Measurements from ENCODE around the gene QPCT.

GRCh38 chr2:37367984-37368383, 23.6 kb downstream of the QPCT start:
- TF ChIP-seq, protein P1, sequence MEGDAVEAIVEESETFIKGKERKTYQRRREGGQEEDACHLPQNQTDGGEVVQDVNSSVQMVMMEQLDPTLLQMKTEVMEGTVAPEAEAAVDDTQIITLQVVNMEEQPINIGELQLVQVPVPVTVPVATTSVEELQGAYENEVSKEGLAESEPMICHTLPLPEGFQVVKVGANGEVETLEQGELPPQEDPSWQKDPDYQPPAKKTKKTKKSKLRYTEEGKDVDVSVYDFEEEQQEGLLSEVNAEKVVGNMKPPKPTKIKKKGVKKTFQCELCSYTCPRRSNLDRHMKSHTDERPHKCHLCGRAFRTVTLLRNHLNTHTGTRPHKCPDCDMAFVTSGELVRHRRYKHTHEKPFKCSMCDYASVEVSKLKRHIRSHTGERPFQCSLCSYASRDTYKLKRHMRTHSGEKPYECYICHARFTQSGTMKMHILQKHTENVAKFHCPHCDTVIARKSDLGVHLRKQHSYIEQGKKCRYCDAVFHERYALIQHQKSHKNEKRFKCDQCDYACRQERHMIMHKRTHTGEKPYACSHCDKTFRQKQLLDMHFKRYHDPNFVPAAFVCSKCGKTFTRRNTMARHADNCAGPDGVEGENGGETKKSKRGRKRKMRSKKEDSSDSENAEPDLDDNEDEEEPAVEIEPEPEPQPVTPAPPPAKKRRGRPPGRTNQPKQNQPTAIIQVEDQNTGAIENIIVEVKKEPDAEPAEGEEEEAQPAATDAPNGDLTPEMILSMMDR (conservative IDR thresholded peaks at IDR 0.05; ENCODE audit: low read length) = no peak
- TF ChIP-seq EZH2phosphoT487 (IDR thresholded peaks at IDR 0.05; ENCODE audit: borderline replicate concordance, low read depth, low read length) = no peak
